ENCODE results near the gene CAGE1.

Gene CAGE1

GRCh38 chr6:7296602-7297001 is 92.9 kb downstream of the CAGE1 start:
- DNase-seq (ENCODE audit: low read depth), result no peak

GRCh38 chr6:7295916-7296315 is 93.6 kb downstream of the CAGE1 start:
- H3K4me3 ChIP-seq (ENCODE audit: low read depth, low read length), result no peak overlapping the region
- no peak for DNase-seq (ENCODE audit: low read depth)
- TF ChIP-seq, protein P1, sequence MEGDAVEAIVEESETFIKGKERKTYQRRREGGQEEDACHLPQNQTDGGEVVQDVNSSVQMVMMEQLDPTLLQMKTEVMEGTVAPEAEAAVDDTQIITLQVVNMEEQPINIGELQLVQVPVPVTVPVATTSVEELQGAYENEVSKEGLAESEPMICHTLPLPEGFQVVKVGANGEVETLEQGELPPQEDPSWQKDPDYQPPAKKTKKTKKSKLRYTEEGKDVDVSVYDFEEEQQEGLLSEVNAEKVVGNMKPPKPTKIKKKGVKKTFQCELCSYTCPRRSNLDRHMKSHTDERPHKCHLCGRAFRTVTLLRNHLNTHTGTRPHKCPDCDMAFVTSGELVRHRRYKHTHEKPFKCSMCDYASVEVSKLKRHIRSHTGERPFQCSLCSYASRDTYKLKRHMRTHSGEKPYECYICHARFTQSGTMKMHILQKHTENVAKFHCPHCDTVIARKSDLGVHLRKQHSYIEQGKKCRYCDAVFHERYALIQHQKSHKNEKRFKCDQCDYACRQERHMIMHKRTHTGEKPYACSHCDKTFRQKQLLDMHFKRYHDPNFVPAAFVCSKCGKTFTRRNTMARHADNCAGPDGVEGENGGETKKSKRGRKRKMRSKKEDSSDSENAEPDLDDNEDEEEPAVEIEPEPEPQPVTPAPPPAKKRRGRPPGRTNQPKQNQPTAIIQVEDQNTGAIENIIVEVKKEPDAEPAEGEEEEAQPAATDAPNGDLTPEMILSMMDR (IDR thresholded peaks at IDR 0.05; ENCODE audit: insufficient read depth, low read depth, low read length, missing control alignments), result no peak

More at GRCh38 chr6:7296602-7297001, 92.9 kb downstream of the CAGE1 start:
- H3K4me3 ChIP-seq (ENCODE audit: low read depth, low read length), result no peak overlapping the region
- TF ChIP-seq, protein P1 (IDR thresholded peaks at IDR 0.05; ENCODE audit: insufficient read depth, low read depth, low read length, missing control alignments), result no peak

- no peak for DNase-seq (ENCODE audit: low read depth)
- no peak overlapping the region for H3K4me3 ChIP-seq (ENCODE audit: low read depth, low read length)
- TF ChIP-seq, protein P1 (IDR thresholded peaks at IDR 0.05; ENCODE audit: insufficient read depth, low read depth, low read length, missing control alignments), result no peak
Observed at GRCh38 chr6:7292596-7293255, 96.8 kb downstream of the CAGE1 start.

GRCh38 chr6:7290079-7290478 is 99.5 kb downstream of the CAGE1 start:
- TF ChIP-seq, protein P1 (IDR thresholded peaks at IDR 0.05; ENCODE audit: insufficient read depth, low read depth, low read length, missing control alignments), result no peak
- no peak for DNase-seq (ENCODE audit: low read depth)
- H3K4me3 ChIP-seq (ENCODE audit: low read depth, low read length), result no peak overlapping the region

DNA sequence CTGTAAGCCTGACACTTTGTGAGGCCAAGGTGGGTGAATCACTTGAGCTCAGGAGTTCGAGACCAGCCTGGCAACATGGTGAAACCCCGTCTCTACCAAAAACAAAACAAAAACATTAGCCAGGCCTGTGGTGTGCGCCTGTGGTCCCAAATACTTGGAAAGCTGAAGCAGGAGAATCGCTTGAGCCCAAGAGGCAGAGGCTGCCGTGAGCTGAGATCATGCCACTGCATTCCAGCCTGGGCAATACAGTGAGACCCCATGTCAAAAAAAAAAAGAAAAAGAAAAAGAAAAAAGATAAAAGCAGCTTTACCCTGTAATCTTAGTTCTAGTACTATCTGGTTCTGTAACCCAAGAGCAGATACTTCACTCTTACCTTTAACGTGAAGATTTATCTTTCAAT is 104.1 kb downstream of the CAGE1 start:
- no peak for DNase-seq (ENCODE audit: low read depth)
- TF ChIP-seq, protein P1 (IDR thresholded peaks at IDR 0.05; ENCODE audit: insufficient read depth, low read depth, low read length, missing control alignments), result no peak
- H3K4me3 ChIP-seq (ENCODE audit: low read depth, low read length), result no peak overlapping the region

DNA sequence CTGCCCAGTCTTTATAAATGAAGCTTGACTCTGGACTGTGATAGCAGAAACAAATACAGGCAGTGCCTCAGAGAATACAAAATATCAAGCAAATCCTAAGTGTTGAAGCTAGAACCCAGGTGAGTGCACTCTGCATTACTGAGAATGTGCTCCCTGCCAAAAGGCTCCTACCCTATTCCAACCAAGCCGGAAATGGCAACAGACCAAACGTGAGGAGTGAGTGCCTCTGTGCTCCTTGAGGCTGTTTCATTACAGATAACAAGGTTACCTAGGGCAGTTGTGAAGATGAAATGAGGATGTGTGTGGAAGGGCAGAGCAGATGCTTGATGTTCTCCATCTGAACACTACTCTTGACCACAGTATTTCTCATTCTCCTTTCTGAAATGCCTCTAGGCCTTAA is 105.9 kb downstream of the CAGE1 start:
- H3K4me3 ChIP-seq (ENCODE audit: low read depth, low read length), result no peak overlapping the region
- TF ChIP-seq, protein P1 (IDR thresholded peaks at IDR 0.05; ENCODE audit: insufficient read depth, low read depth, low read length, missing control alignments), result no peak
- no peak for DNase-seq (ENCODE audit: low read depth)
